GM20431 (cell line): ENCODE data around the gene DSCAML1.

Experiments used
- in situ Hi-C: fragments of 300-500 bp; cut with MseI, MboI; formaldehyde crosslinking; loops from one replicate; pipeline ENCODE4 v1.15.0; 2020; ENCODE audit warnings: low sequenced_read_pairs; ENCODE audit not compliant: unreplicated experiment

The DSCAML1 gene

DNA sequence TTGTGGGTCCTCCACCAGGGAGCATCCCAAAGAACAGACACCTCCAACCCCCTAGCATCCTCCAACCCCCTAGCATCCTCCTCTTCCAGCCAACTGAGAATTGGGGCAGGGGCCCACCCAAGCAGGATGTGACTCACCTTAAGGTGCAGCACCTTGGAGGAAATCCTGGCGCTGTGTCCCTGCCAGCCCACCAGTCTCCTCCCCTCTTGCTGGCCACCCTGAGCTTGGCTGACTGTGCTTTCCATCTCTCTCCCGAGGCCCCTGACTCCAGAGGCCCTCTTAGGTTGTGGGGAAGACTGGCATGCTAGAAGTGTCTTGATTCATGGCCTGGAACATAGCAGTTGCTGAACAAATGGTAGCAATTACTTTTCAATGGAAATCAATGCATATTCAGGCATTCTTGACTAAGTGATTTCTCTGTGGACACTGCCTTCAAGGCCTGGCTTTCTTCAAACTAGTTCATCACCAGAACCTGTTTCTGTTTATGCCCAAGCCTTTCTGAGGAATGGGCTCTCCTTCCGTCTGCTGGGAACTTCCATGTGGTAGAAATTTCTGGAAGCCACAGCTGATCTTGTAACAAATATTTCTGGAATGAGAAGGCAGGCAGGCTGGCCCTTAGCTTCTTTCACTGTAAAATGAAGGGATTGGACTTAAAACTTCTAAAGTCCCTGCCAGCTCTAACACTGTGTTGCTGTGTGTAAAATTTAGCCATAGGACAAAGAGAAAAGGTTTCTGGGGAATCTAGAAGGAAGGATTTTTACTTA lies 408.8 kb downstream of the DSCAML1 start:
- in situ Hi-C loops, result no loop called here

DNA sequence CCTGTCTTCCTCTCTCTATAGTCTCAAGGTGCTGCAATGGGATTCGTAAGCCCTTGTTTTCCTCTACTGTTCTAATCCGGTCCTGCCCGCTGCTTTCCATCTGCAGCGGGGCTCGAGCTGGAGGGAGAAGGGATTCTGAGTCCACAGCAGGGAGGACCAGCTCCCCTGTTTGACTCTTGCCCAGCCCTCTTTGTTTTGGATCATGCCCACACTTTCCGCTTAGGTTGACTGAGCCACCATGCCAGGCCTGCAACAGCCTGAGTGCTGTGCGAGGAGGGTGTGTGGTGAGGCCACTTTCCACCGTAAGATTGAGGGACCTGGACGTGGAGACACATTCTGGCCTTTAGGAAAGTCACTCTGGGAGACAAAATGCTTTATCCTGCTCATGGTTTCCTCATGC lies 411.1 kb downstream of the DSCAML1 start:
- in situ Hi-C loops, result no loop called here

DNA sequence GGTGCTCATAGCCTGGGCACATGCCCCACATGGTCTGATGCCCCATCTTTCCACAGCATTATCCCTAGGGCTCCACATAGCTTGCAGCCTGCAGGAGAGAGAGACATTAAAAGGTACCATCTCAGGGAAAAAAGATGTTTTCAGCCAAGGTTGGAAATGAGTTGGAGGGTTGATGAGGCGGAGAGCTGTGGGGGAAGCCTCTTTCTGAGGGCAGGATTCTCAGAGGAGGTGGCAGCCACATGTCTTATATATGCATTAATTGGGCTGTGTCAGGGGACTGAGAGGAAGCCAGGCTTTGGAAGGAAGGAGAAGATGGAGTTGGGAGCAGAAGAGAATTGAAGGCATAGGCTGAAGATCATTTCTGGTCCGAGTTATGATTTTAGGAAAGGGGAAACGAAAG lies 411.5 kb downstream of the DSCAML1 start:
- in situ Hi-C loops, result no loop called here

DNA sequence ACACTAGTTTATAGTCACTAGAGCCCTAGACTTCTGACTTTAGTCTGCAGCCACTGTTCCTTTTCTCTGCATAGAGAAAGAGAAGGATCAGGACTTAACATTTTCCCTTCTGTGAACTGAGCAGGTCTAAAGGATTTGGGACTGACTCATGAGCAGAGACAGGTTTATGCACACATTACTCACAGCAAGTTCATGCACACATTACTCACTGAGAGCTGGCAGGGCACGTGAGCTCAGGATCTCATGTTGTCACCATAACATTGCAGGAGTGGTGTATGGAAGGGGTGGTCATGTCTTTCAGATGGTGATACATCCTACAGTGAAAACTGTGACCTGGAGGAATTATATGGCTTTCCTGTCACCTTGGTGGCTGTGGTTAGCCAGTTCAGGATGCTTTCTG lies 413.0 kb downstream of the DSCAML1 start:
- in situ Hi-C loops, result no loop called here

DNA sequence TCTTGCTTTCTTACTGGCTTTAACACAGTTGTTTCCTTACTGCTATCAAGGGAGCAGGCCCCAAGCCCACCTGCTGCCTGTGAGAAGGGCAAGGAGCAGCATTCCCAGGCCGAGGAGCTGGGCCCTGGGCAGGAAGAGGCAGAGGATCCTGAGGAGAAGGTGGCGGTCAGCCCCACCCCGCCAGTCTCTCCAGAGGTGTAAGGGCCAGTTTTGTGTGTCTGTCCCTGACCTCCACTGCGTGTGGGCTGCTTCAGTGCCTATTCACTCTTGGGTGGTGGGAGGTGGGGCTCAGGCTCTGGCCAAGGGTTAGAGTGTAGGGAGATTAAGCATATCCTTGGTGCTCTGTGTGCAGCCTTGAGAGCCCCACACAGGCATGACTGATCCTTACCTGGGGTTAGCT lies 414.3 kb downstream of the DSCAML1 start:
- in situ Hi-C loops, result no loop called here

GRCh38 chr11:117381481-117382387 lies 415.3 kb downstream of the DSCAML1 start:
- in situ Hi-C loops, result no loop called here

GRCh38 chr11:117380676-117381075 lies 416.3 kb downstream of the DSCAML1 start:
- in situ Hi-C loops, result no loop called here

GRCh38 chr11:117378976-117379865 lies 417.8 kb downstream of the DSCAML1 start:
- in situ Hi-C loops, result no loop called here
